ENCODE measurements around the gene HCFC1R1.
A peak's percentile ranks its signal among the peaks of the same experiment; 100 is the strongest.
"Not testable (repeated sequence)": the region's sequence is repeated elsewhere in the genome, so short reads cannot be mapped to it uniquely, and the experiment has no call there.

The HCFC1R1 gene

DNA sequence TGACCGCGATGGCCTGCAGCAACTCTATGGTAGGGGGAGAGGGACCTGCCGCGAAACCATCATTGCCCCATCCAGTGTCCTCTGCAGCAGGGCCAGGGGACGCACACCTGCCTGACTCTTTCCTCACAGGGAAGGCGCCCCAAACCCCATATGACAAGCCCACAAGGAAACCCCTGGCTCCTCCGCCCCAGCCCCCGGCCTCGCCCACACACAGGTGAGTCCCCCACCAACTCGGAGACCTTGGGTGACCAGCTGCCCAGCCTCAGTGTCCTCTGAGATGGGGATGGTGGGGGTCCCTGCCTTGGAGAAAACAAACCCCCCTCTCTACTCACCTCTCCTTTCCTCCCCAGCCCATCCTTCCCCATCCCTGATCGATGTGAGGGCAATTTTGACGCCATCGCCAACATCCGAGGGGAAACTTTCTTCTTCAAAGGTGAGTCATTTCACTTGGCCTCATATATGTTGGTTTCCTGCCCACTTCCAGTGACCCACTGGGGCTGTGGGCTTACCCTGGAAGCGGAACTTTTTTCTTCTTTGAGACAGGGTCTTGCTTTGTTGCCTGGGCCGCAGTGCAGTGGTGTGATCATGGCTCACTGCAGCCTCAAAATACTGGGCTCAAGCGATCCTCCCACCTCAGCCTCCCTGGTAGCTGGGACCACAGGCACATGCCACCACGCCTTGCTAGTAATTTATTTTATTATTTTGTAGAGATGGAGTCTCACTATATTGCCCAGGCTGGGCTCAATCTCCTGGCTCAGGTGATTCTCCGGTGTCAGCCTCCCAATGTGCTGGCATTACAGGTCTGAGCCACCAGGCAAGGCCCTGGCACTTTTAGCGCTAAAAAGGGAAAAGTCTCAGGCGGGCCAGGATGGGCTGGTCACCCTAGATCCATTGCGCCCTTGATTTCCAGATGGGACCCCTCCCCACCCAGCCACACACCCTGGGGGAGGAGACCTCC lies 33.7 kb upstream of the HCFC1R1 start:
- TF ChIP-seq CTCF (IDR thresholded peaks at IDR 0.05; ENCODE audit: low read depth, low read length) (no peak), POLR2A (IDR thresholded peaks at IDR 0.05; ENCODE audit: extremely low read depth, insufficient read length) (no peak), MYC (IDR thresholded peaks at IDR 0.05; ENCODE audit: low read depth, low read length) (no peak)
- TF ChIP-seq, protein P1, sequence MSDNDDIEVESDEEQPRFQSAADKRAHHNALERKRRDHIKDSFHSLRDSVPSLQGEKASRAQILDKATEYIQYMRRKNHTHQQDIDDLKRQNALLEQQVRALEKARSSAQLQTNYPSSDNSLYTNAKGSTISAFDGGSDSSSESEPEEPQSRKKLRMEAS (IDR thresholded peaks at IDR 0.05; ENCODE audit: low read depth, low read length), result no peak
- peak overlapping the region; percentile 28 for H3K4me3 ChIP-seq (ENCODE audit: low read depth, low read length)
- DNase-seq (ENCODE audit: low read depth), result no peak

DNA sequence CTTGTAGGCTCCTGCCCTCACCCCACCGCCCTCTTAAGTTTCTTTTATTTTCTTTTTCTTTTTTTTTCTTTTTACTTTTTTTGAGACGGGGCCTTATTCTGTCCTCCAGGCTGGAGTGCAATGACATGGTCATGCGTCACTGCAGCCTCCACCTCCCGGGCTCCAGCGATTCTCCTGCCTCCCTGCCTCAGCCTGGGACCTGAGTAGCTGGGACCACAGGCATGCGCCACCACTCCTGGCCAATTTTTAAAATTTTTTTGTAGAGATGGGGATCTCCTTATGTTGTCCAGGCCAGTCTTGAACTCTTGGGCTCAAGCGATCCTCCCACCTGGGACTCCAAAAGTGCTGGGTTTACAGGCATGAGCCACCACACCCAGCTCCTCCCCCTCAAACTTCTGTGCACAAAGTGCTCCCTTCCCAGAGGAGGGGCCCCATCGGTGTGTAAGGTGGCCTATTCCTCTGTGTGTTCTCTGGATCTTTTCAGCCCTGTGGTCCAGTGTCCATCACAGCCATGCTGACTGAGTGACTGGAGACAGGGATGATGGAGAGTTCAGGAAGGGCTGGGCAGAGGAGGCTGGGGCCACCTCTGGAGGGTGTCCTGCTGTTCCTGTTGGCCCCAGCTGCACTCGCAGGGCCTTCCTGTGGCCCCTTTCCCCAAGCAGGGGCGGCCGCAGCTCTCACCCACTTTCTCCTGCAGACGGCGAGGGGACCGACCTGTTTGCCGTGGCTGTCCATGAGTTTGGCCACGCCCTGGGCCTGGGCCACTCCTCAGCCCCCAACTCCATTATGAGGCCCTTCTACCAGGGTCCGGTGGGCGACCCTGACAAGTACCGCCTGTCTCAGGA lies 32.8 kb upstream of the HCFC1R1 start:
- no peak overlapping the region for H3K4me3 ChIP-seq (ENCODE audit: low read depth, low read length)
- no peak for DNase-seq (ENCODE audit: low read depth)
- TF ChIP-seq, protein P1 (IDR thresholded peaks at IDR 0.05; ENCODE audit: low read depth, low read length), result no peak
- no peak for TF ChIP-seq POLR2A (IDR thresholded peaks at IDR 0.05; ENCODE audit: extremely low read depth, insufficient read length)
- TF ChIP-seq CTCF (IDR thresholded peaks at IDR 0.05; ENCODE audit: low read depth, low read length), result no peak

DNA sequence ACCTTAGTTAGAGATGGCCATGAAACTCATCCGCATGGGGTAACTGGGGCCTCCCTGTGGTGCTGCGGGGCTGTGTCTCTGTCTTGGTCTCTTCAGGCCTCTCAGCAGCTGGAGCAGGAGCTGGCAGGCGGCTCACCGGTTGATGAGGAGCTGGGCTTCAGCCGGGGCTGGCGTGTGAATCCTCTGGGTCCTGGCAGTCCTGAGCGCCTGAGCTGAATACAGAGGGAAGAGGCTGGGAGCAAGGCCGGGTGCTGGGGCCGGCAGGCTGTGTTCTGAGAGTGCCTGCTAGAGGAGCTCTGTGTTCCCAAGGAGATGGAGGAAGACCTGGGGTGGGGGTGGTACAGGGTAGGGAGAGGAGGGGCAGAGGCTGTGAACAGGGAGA lies 32.0 kb upstream of the HCFC1R1 start:
- H3K4me3 ChIP-seq (ENCODE audit: low read depth, low read length); DNase-seq (ENCODE audit: low read depth): not testable (repeated sequence)

- H3K4me3 ChIP-seq (ENCODE audit: low read depth, low read length), result no peak overlapping the region
These were observed 31.4 kb upstream of the HCFC1R1 start for GRCh38 chr16:3054965-3055733.

GRCh38 chr16:3053330-3053710 lies 29.6 kb upstream of the HCFC1R1 start:
- DNase-seq (ENCODE audit: low read depth), result peak; percentile 44
- H3K4me3 ChIP-seq (ENCODE audit: low read depth, low read length), result not testable (repeated sequence)

More at GRCh38 chr16:3054965-3055733, 31.4 kb upstream of the HCFC1R1 start:
- TF ChIP-seq CTCF (IDR thresholded peaks at IDR 0.05; ENCODE audit: low read depth, low read length), result no peak
- TF ChIP-seq POLR2A (IDR thresholded peaks at IDR 0.05; ENCODE audit: extremely low read depth, insufficient read length), result no peak
- TF ChIP-seq, protein P1 (IDR thresholded peaks at IDR 0.05; ENCODE audit: low read depth, low read length), result no peak; the same call in 1 of the 2 replicates
- TF ChIP-seq MYC (IDR thresholded peaks at IDR 0.05; ENCODE audit: low read depth, low read length), result no peak
- peak; percentile 87 for DNase-seq (ENCODE audit: low read depth)

GRCh38 chr16:3052571-3053329 lies 29.0 kb upstream of the HCFC1R1 start:
- DNase-seq (ENCODE audit: low read depth); H3K4me3 ChIP-seq (ENCODE audit: low read depth, low read length): not testable (repeated sequence)

DNA sequence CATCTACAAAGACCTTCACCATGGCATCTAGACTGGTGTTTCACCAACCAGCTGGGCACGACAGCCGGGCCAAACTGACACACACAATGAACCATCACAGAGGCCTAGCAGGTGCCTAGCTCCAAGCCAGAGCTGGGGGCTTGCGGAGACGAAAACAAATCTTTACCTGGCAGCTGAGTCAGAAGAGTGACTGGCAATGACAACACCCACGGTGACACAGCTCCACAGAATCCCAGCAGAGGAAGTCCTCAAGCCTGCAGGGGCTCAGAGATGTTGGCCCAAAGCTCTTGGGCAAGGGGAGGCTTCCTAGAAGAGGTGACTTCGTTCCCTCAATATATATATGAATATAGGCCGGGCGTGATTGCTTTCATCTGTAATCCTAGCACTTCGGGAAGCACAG lies 27.8 kb upstream of the HCFC1R1 start:
- no peak for TF ChIP-seq MYC (IDR thresholded peaks at IDR 0.05; ENCODE audit: low read depth, low read length)
- no peak for TF ChIP-seq CTCF (IDR thresholded peaks at IDR 0.05; ENCODE audit: low read depth, low read length)
- TF ChIP-seq, protein P1 (IDR thresholded peaks at IDR 0.05; ENCODE audit: low read depth, low read length), result no peak
- no peak for TF ChIP-seq POLR2A (IDR thresholded peaks at IDR 0.05; ENCODE audit: extremely low read depth, insufficient read length)
- peak; percentile 63 for DNase-seq (ENCODE audit: low read depth)

More for the DNA sequence above, 27.8 kb upstream of the HCFC1R1 start:
- no peak overlapping the region for H3K4me3 ChIP-seq (ENCODE audit: low read depth, low read length)

Measured in NB4 (cell line).